BE2C (cell line): ENCODE results near the gene POLD1.

Experiments
- DNase-seq: peaks from one replicate; pipeline ENCODE4 v3.0.0-alpha.2; 2020
- H3K27me3 ChIP-seq: fragments of 250-450 bp; sonication (Bioruptor Pico); 2 replicates; pipeline ENCODE4 v1.5.1; 2020; ENCODE audit warnings: mild to moderate bottlenecking
- H3K36me3 ChIP-seq: fragments of 250-450 bp; sonication (Bioruptor Pico); 2 replicates; pipeline ENCODE4 v1.5.1; 2020; ENCODE audit warnings: mild to moderate bottlenecking
- H3K4me1 ChIP-seq: fragments of 250-450 bp; sonication (Bioruptor Pico); 2 replicates; pipeline ENCODE4 v1.5.1; 2020
- H3K4me3 ChIP-seq: 2 replicates; pipeline ENCODE4 v1.5.1; 2011; ENCODE audit warnings: low read depth, low read length
- H3K9me3 ChIP-seq: fragments of 250-450 bp; sonication (Bioruptor Pico); 2 replicates; pipeline ENCODE4 v1.5.1; 2020
- CTCF ChIP-seq: IDR thresholded peaks from 2 replicates; pipeline ENCODE4 v1.5.1; 2012; ENCODE audit warnings: mild to moderate bottlenecking, low read depth, low read length

The POLD1 gene

GRCh38 chr19:50392759-50393158 is 8.6 kb downstream of the POLD1 start:
- Histone ChIP-seq H3K4me1 (no peaks in the 10 kb centered on the region), H3K36me3 (peaks cover 26% of the 10 kb centered on the region), H3K4me3 (no peak overlapping the region), H3K27me3 (no peaks in the 10 kb centered on the region), H3K9me3 (no peaks in the 10 kb centered on the region; the same call in 1 of the 2 replicates)
- DNase-seq: no peak
- TF ChIP-seq CTCF: no peak

- no peaks in the 10 kb centered on the region for H3K27me3 ChIP-seq
- H3K4me1 ChIP-seq: no peaks in the 10 kb centered on the region
- no peak overlapping the region for H3K4me3 ChIP-seq
- no peak for TF ChIP-seq CTCF
- H3K36me3 ChIP-seq: peaks cover 25% of the 10 kb centered on the region
- H3K9me3 ChIP-seq: no peaks in the 10 kb centered on the region; the same call in 1 of the 2 replicates
- no peak for DNase-seq
Observed at GRCh38 chr19:50393589-50393988, 9.4 kb downstream of the POLD1 start.

GRCh38 chr19:50394017-50394416 is 9.9 kb downstream of the POLD1 start:
- no peak for DNase-seq
- H3K4me3 ChIP-seq: no peak overlapping the region
- no peaks in the 10 kb centered on the region for H3K4me1 ChIP-seq
- no peak for TF ChIP-seq CTCF
- peaks cover 30% of the 10 kb centered on the region for H3K36me3 ChIP-seq
- H3K27me3 ChIP-seq: no peaks in the 10 kb centered on the region
- no peaks in the 10 kb centered on the region; the same call in 1 of the 2 replicates for H3K9me3 ChIP-seq

- DNase-seq: no peak
- Histone ChIP-seq H3K36me3 (peaks cover 37% of the 10 kb centered on the region), H3K4me3 (no peak overlapping the region), H3K27me3 (no peaks in the 10 kb centered on the region), H3K4me1 (no peaks in the 10 kb centered on the region), H3K9me3 (no peaks in the 10 kb centered on the region)
- no peak for TF ChIP-seq CTCF
Observed at GRCh38 chr19:50398675-50399367, 14.7 kb downstream of the POLD1 start.

- no peak overlapping the region for H3K4me3 ChIP-seq
- H3K27me3 ChIP-seq: no peaks in the 10 kb centered on the region
- H3K36me3 ChIP-seq: peaks cover 36% of the 10 kb centered on the region
- TF ChIP-seq CTCF: no peak
- H3K4me1 ChIP-seq: no peaks in the 10 kb centered on the region
- no peak for DNase-seq
- H3K9me3 ChIP-seq: no peaks in the 10 kb centered on the region
Observed at GRCh38 chr19:50399368-50399745, 15.2 kb downstream of the POLD1 start.

GRCh38 chr19:50401605-50402450 is 17.7 kb downstream of the POLD1 start:
- TF ChIP-seq CTCF: no peak
- no peaks in the 10 kb centered on the region for H3K9me3 ChIP-seq
- H3K4me1 ChIP-seq: no peaks in the 10 kb centered on the region
- no peaks in the 10 kb centered on the region for H3K27me3 ChIP-seq
- no peak overlapping the region for H3K4me3 ChIP-seq
- DNase-seq: no peak
- peaks cover 50% of the 10 kb centered on the region for H3K36me3 ChIP-seq
